ENCODE data around the gene KCTD17. TPM values are rescaled to one million over a fixed set of nuclear protein-coding genes. Genes with fewer than 3 reads are reported as not detected.

The KCTD17 gene
- total and polyA plus RNA-seq, 3 experiments from 2014 or later: 12.9 to 44.8 (median 40.8) TPM

DNA sequence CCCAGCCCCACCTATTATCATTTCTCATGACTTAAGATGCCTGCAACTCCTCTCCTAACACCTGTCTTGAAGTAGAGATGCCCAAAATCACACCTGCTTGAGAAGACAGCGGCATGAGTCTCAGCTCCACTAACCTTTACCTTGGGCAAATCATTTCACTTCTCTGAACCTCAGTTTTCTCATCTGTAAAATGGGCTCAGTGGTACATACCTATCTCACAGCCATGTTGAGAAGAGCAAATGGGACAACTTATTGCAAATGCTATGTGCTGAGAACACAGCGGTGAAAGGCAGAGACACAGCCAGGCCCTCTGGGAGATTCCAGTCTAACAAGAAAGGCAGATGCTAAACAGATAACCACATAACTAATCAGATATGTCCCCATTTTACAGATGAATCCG is 40.1 kb upstream of the KCTD17 start:
- H3K36me3 ChIP-seq (ENCODE audit: insufficient read depth, low read length): no peaks in the 10 kb centered on the region
- no peak overlapping the region for H3K4me3 Mint-ChIP-seq
- peaks cover 0 to under 1% (median 0%) of the 10 kb centered on the region in 3 donors for H3K36me3 Mint-ChIP-seq
- ChIA-PET CTCF (interaction anchor here (0.9 kb wide), 1 partner anchor 10 kb away, joined by 4 read pairs; no protein-coding TSS in a partner anchor), POLR2A (no interaction called here)
- peaks cover 2 to 17% of the 10 kb centered on the region in 2 donors for H3K27me3 Mint-ChIP-seq
- H3K27ac Mint-ChIP-seq: no peak overlapping the region
- H3K4me1 Mint-ChIP-seq: no peaks in the 10 kb centered on the region
- no peaks in the 10 kb centered on the region for H3K9me3 ChIP-seq (ENCODE audit: low read length)
- H3K4me3 ChIP-seq (ENCODE audit: low read length): no peak overlapping the region
- no peaks in the 10 kb centered on the region for H3K27me3 ChIP-seq (ENCODE audit: insufficient read depth, low read length, poor library complexity, severe bottlenecking)
- no peaks in the 10 kb centered on the region for H3K9me3 Mint-ChIP-seq
- H3K27ac ChIP-seq (ENCODE audit: low read depth, low read length): no peak overlapping the region
- no peaks in the 10 kb centered on the region for H3K4me1 ChIP-seq (ENCODE audit: insufficient read depth, low read length)
- no peak for DNase-seq

- H3K27me3 Mint-ChIP-seq: peaks cover 0 to 10% of the 10 kb centered on the region in 2 donors
- H3K4me1 Mint-ChIP-seq: no peaks in the 10 kb centered on the region
- H3K27ac Mint-ChIP-seq: no peak overlapping the region
- no peaks in the 10 kb centered on the region for H3K36me3 Mint-ChIP-seq
- no peaks in the 10 kb centered on the region for H3K36me3 ChIP-seq (ENCODE audit: insufficient read depth, low read length)
- H3K4me3 ChIP-seq (ENCODE audit: low read length): no peak overlapping the region
- no peaks in the 10 kb centered on the region for H3K9me3 ChIP-seq (ENCODE audit: low read length)
- no peaks in the 10 kb centered on the region for H3K27me3 ChIP-seq (ENCODE audit: insufficient read depth, low read length, poor library complexity, severe bottlenecking)
- no peak for DNase-seq
- no peaks in the 10 kb centered on the region for H3K9me3 Mint-ChIP-seq
- no peak overlapping the region for H3K27ac ChIP-seq (ENCODE audit: low read depth, low read length)
- no peak overlapping the region for H3K4me3 Mint-ChIP-seq
- ChIA-PET CTCF (no interaction called here), POLR2A (no interaction called here)
- H3K4me1 ChIP-seq (ENCODE audit: insufficient read depth, low read length): no peaks in the 10 kb centered on the region
Measured at GRCh38 chr22:37012262-37012904, 39.2 kb upstream of the KCTD17 start.

- Histone ChIP-seq H3K4me3 (ENCODE audit: low read length) (no peak overlapping the region), H3K27me3 (ENCODE audit: insufficient read depth, low read length, poor library complexity, severe bottlenecking) (no peaks in the 10 kb centered on the region), H3K4me1 (ENCODE audit: insufficient read depth, low read length) (no peaks in the 10 kb centered on the region), H3K36me3 (ENCODE audit: insufficient read depth, low read length) (no peaks in the 10 kb centered on the region), H3K27ac (ENCODE audit: low read depth, low read length) (no peak overlapping the region), H3K9me3 (ENCODE audit: low read length) (no peaks in the 10 kb centered on the region)
- Mint-ChIP-seq H3K27ac (peak overlapping the region in 1 of 8 donors; percentile 86), H3K4me3 (no peak overlapping the region), H3K36me3 (no peaks in the 10 kb centered on the region), H3K4me1 (no peaks in the 10 kb centered on the region), H3K9me3 (no peaks in the 10 kb centered on the region), H3K27me3 (peaks cover 0 to 4% of the 10 kb centered on the region in 2 donors)
- CTCF ChIA-PET: no interaction called here
- no peak for DNase-seq
- POLR2A ChIA-PET: no interaction called here
Measured at GRCh38 chr22:37012956-37013355, 38.6 kb upstream of the KCTD17 start.

DNA sequence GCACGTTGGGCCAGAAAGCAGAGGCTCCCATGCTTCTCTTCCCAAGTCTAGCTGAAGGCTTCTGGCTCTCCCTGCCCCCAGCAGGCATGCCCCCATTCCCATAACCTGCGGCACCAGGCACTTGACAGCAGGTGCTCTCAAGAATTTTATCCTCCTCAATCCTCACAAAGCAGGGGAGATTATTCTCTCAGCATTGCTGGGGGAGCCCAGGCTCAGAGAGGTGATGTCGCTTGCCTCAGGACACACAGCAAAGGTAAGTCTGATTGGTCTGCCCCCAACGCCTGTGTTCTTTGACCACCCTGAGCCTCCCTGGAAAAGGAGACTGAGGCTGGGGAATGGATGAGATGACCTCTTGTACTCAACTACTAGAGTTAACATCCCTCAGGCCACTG is 37.1 kb upstream of the KCTD17 start:
- Mint-ChIP-seq H3K36me3 (no peaks in the 10 kb centered on the region), H3K27ac (no peak overlapping the region), H3K27me3 (no peaks in the 10 kb centered on the region), H3K4me1 (peaks cover 0 to 2% (median 0%) of the 10 kb centered on the region in 3 donors), H3K4me3 (no peak overlapping the region), H3K9me3 (no peaks in the 10 kb centered on the region)
- ChIA-PET POLR2A (no interaction called here), CTCF (no interaction called here)
- H3K4me3 ChIP-seq (ENCODE audit: low read length): no peak overlapping the region
- no peak for DNase-seq
- H3K4me1 ChIP-seq (ENCODE audit: insufficient read depth, low read length): no peaks in the 10 kb centered on the region
- no peaks in the 10 kb centered on the region for H3K27me3 ChIP-seq (ENCODE audit: insufficient read depth, low read length, poor library complexity, severe bottlenecking)
- H3K36me3 ChIP-seq (ENCODE audit: insufficient read depth, low read length): no peaks in the 10 kb centered on the region
- H3K9me3 ChIP-seq (ENCODE audit: low read length): no peaks in the 10 kb centered on the region
- no peak overlapping the region for H3K27ac ChIP-seq (ENCODE audit: low read depth, low read length)

DNA sequence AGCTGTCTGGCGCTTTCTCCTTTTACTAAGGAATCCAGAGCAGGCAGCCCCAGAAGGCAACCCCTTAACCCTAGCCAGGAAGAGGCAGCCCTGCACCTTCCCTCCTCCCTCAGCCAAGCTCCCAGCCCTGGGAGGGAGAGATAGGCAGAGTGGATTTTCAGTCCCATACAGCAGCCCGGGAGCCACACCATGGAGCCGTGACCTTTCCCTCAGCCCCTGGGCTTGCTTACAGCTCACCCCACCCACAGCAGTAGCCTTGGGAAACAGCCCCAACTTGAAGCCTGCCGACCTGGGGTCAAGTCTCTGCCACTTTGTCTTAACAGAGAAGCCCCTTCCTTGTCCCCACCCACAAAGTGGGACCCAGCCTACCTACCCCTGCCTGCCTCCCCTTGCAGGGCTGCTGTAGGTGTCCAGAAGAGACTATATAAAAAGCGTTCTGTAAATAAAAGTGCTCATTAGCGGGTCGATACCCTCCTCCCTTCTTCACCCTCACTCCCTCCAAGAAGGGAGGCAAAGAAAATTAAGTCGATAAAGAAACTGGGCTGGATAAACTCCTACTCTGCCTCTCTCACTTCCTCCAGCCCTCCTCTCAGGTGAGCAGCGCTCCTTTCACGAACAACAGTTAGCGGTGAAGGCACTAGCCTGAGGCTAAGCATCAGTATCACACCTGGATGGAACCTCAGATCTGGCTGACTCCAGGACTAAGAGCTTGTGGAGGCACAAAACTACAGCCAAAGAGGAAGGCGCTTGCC is 36.5 kb upstream of the KCTD17 start:
- H3K27me3 Mint-ChIP-seq: no peaks in the 10 kb centered on the region
- Histone ChIP-seq H3K9me3 (ENCODE audit: low read length) (no peaks in the 10 kb centered on the region), H3K4me1 (ENCODE audit: insufficient read depth, low read length) (peaks cover 1% of the 10 kb centered on the region), H3K27ac (ENCODE audit: low read depth, low read length) (no peak overlapping the region), H3K36me3 (ENCODE audit: insufficient read depth, low read length) (no peaks in the 10 kb centered on the region), H3K4me3 (ENCODE audit: low read length) (no peak overlapping the region), H3K27me3 (ENCODE audit: insufficient read depth, low read length, poor library complexity, severe bottlenecking) (no peaks in the 10 kb centered on the region)
- DNase-seq: no peak
- peak overlapping the region in 1 of 8 donors; percentile 17 for H3K27ac Mint-ChIP-seq
- H3K4me1 Mint-ChIP-seq: peaks cover 2 to 4% (median 4%) of the 10 kb centered on the region in 3 donors
- CTCF ChIA-PET: no interaction called here
- POLR2A ChIA-PET: no interaction called here
- no peaks in the 10 kb centered on the region for H3K36me3 Mint-ChIP-seq
- peak overlapping the region in 1 of 7 donors; percentile 46 for H3K4me3 Mint-ChIP-seq
- no peaks in the 10 kb centered on the region for H3K9me3 Mint-ChIP-seq

DNA sequence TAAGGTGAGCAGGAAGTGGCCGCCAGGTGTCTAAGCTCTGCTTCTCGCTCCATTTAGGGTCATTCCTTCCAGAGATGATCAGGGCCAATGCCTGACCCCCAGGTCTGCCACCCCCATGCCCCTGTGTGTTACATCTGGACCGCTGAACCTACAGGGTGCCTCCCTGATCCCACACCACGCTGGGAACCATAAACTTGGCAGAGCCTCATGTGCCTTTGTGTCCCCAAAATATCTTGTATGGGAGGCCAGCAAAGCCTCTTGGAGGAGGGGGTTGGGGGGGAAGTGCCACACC is 36.0 kb upstream of the KCTD17 start:
- DNase-seq: no peak
- H3K4me1 ChIP-seq (ENCODE audit: insufficient read depth, low read length): peaks cover 6% of the 10 kb centered on the region
- POLR2A ChIA-PET: no interaction called here
- Mint-ChIP-seq H3K4me3 (no peak overlapping the region), H3K36me3 (no peaks in the 10 kb centered on the region), H3K9me3 (no peaks in the 10 kb centered on the region), H3K27me3 (no peaks in the 10 kb centered on the region), H3K4me1 (peaks cover 7 to 9% (median 9%) of the 10 kb centered on the region in 3 donors), H3K27ac (peak overlapping the region in 1 of 8 donors; percentile 50)
- no peak overlapping the region for H3K27ac ChIP-seq (ENCODE audit: low read depth, low read length)
- CTCF ChIA-PET: no interaction called here
- no peak overlapping the region for H3K4me3 ChIP-seq (ENCODE audit: low read length)
- H3K36me3 ChIP-seq (ENCODE audit: insufficient read depth, low read length): no peaks in the 10 kb centered on the region
- H3K27me3 ChIP-seq (ENCODE audit: insufficient read depth, low read length, poor library complexity, severe bottlenecking): no peaks in the 10 kb centered on the region
- no peaks in the 10 kb centered on the region for H3K9me3 ChIP-seq (ENCODE audit: low read length)

DNA sequence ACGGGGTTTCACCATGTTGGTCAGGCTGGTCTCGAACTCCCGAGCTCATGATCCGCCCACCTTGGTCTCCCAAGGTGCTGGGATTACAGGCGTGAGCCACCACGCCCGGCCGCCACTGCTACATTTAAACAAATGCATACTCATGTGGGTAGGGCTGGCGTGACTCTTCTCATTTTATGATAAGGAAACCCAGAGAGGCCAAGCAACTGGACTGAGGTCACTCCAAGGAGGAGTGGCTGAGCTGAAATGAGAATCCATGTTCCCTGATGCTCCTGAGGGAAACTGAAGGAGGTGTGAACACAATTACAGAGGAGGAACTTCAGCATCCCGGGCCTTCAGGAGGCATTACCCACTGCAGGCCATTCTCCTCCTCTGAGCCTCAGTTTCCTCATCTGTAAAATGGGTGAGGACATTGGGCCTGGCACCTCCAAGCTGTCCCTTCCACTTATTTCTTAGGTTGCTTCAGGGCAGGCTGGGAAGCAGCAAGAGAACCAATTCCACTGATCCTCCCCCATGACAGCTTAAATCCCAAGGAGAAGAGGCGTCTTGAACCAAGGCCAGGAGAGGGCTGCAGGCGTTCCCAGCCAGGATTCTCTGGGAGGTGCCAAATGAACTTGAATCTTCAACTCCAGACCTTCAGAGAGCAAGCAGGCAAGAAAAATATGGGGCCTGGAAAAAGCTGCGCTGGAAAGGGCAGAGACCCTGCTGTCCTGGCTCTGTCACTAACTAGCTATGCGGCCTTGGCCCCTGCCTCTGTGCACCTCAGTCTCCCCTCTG is 35.2 kb upstream of the KCTD17 start:
- peak in 1 of 5 donors; percentile 12 for DNase-seq
- Histone ChIP-seq H3K4me1 (ENCODE audit: insufficient read depth, low read length) (peaks cover 6% of the 10 kb centered on the region), H3K27ac (ENCODE audit: low read depth, low read length) (no peak overlapping the region), H3K27me3 (ENCODE audit: insufficient read depth, low read length, poor library complexity, severe bottlenecking) (no peaks in the 10 kb centered on the region), H3K4me3 (ENCODE audit: low read length) (no peak overlapping the region), H3K36me3 (ENCODE audit: insufficient read depth, low read length) (no peaks in the 10 kb centered on the region), H3K9me3 (ENCODE audit: low read length) (no peaks in the 10 kb centered on the region)
- no peaks in the 10 kb centered on the region for H3K36me3 Mint-ChIP-seq
- no peaks in the 10 kb centered on the region for H3K27me3 Mint-ChIP-seq
- CTCF ChIA-PET: interaction anchor here (0.6 to 1.5 kb wide), 2 partner anchors 27 to 1674 kb away, joined by 3 read pairs; no protein-coding TSS in a partner anchor
- H3K4me3 Mint-ChIP-seq: peak overlapping the region in 2 of 7 donors; percentile 43 to 86
- peak overlapping the region in 3 of 8 donors; percentile 21 to 74 (median 58) for H3K27ac Mint-ChIP-seq
- peaks cover 8 to 10% (median 10%) of the 10 kb centered on the region in 3 donors for H3K4me1 Mint-ChIP-seq
- POLR2A ChIA-PET: no interaction called here
- H3K9me3 Mint-ChIP-seq: no peaks in the 10 kb centered on the region

DNA sequence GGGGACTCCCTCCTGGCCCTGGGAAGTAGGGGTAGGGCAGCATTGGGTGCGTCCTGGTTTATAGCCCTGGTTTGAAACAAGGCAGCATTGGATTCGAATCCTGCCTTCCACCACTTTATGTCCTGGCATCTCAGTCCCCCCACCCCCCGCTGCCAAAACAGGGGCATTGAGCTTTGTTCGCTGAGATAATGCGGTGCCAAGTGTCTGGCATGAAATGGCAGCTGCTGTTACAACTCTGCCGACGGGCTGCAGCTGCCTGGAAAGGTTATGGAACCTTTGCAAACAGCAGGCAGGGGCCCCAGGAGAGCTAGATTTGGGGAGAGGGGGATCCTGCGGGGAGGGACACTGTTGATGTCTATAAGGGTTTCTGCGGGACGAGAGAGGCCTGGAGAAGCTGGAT is 34.2 kb upstream of the KCTD17 start:
- Histone ChIP-seq H3K27ac (ENCODE audit: low read depth, low read length) (no peak overlapping the region), H3K4me1 (ENCODE audit: insufficient read depth, low read length) (peaks cover 6% of the 10 kb centered on the region), H3K36me3 (ENCODE audit: insufficient read depth, low read length) (no peaks in the 10 kb centered on the region), H3K27me3 (ENCODE audit: insufficient read depth, low read length, poor library complexity, severe bottlenecking) (no peaks in the 10 kb centered on the region), H3K9me3 (ENCODE audit: low read length) (no peaks in the 10 kb centered on the region), H3K4me3 (ENCODE audit: low read length) (no peak overlapping the region)
- ChIA-PET CTCF (interaction anchor here (1.4 to 1.5 kb wide), 2 partner anchors 12 to 26 kb away, joined by 3 to 4 read pairs; no protein-coding TSS in a partner anchor), POLR2A (interaction anchor here (0.6 kb wide), 1 partner anchor 103 kb away, joined by 4 read pairs; no protein-coding TSS in a partner anchor)
- H3K27ac Mint-ChIP-seq: peak overlapping the region in 1 of 8 donors; percentile 91
- peak overlapping the region in 4 of 7 donors; percentile 20 to 86 (median 68) for H3K4me3 Mint-ChIP-seq
- H3K9me3 Mint-ChIP-seq: no peaks in the 10 kb centered on the region
- H3K27me3 Mint-ChIP-seq: peaks cover 0 to 1% of the 10 kb centered on the region in 2 donors
- no peaks in the 10 kb centered on the region for H3K36me3 Mint-ChIP-seq
- H3K4me1 Mint-ChIP-seq: peaks cover 13 to 18% (median 14%) of the 10 kb centered on the region in 3 donors
- no peak for DNase-seq

Measured in CD8-positive, alpha-beta memory T cell (primary cell).